DMS114 treated with DMSO at 0.1 percent for 48 hours (cell line): ENCODE data around the gene RARG.
"Not testable (repeated sequence)": the region's sequence is repeated elsewhere in the genome, so short reads cannot be mapped to it uniquely, and the experiment has no call there.

Source experiments
- DNase-seq: peaks from one replicate; lab custom pipeline; 2025; ENCODE audit not compliant: unreplicated experiment; lab: John Stamatoyannopoulos, UW

The RARG gene

GRCh38 chr12:53211476-53212381 is 20.3 kb downstream of the RARG start:
- DNase-seq = no peak

GRCh38 chr12:53210843-53211242 is 21.2 kb downstream of the RARG start:
- no peak for DNase-seq

GRCh38 chr12:53208877-53209463 is 23.0 kb downstream of the RARG start:
- DNase-seq = no peak

- DNase-seq = no peak
These were observed 23.6 kb downstream of the RARG start for GRCh38 chr12:53208435-53208834.

GRCh38 chr12:53207042-53207441 is 25.0 kb downstream of the RARG start, which contains the start of gene ITGB7:
Gene ITGB7, minus strand, starts transcription at chr12:53207251. Its CDS starts 6,808 bp downstream, at chr12:53200443.
- DNase-seq = no peak

- no peak for DNase-seq
These were observed 26.1 kb downstream of the RARG start for GRCh38 chr12:53205747-53206419.

- DNase-seq = no peak
These were observed 27.7 kb downstream of the RARG start for GRCh38 chr12:53204351-53204750.

GRCh38 chr12:53202316-53202715 is 29.7 kb downstream of the RARG start:
- not testable (repeated sequence) for DNase-seq

GRCh38 chr12:53201639-53202038 is 30.4 kb downstream of the RARG start:
- DNase-seq = no peak

- DNase-seq = no peak
These were observed 30.9 kb downstream of the RARG start for GRCh38 chr12:53201177-53201541.

- DNase-seq = no peak
These were observed 31.4 kb downstream of the RARG start for GRCh38 chr12:53200458-53201176.

GRCh38 chr12:53200107-53200457 is 31.9 kb downstream of the RARG start:
- DNase-seq = no peak

GRCh38 chr12:53199700-53200099 is 32.3 kb downstream of the RARG start:
- no peak for DNase-seq

- DNase-seq = no peak
These were observed 33.4 kb downstream of the RARG start for GRCh38 chr12:53198486-53199110.

GRCh38 chr12:53197011-53197640 is 34.9 kb downstream of the RARG start:
- no peak for DNase-seq

- DNase-seq = no peak
These were observed 35.5 kb downstream of the RARG start for GRCh38 chr12:53196486-53196885.

GRCh38 chr12:53195516-53196420 is 36.2 kb downstream of the RARG start:
- DNase-seq = no peak

- no peak for DNase-seq
These were observed 37.0 kb downstream of the RARG start for GRCh38 chr12:53194973-53195372.

GRCh38 chr12:53193985-53194716 is 37.9 kb downstream of the RARG start:
- no peak for DNase-seq
